H7 (cell line): ENCODE measurements around the gene ATP11A. TPM values are rescaled to one million over a fixed set of nuclear protein-coding genes. Genes with fewer than 3 reads are reported as not detected.
"Not testable (repeated sequence)": the region's sequence is repeated elsewhere in the genome, so short reads cannot be mapped to it uniquely, and the experiment has no call there.

ENCODE experiments used
- DNase-seq: peaks from one replicate; pipeline ENCODE4 v3.0.0; 2012
- H3K27me3 ChIP-seq: 2 replicates; pipeline ENCODE4 v1.6.0; 2011; ENCODE audit warnings: mild to moderate bottlenecking, low read length; ENCODE audit not compliant: control insufficient read depth, insufficient read depth
- H3K36me3 ChIP-seq: replicated peaks from 2 replicates; pipeline ENCODE4 v1.5.1; 2011; ENCODE audit warnings: low read length; ENCODE audit not compliant: control insufficient read depth, insufficient read depth
- H3K4me3 ChIP-seq: 2 replicates; pipeline ENCODE4 v1.5.1; 2011; ENCODE audit warnings: low read depth, mild to moderate bottlenecking, control low read depth, low read length, moderate library complexity; ENCODE audit not compliant: insufficient read depth
- total RNA-seq: library from RNA; depleted of rRNA; stranded (reverse); fragments of >200 nt; shearing (Covaris generic); gene quantifications from 2 replicates; pipeline ENCODE4 v1.2.3, GENCODE V29; 2014

The ATP11A gene
- total RNA-seq, 1 experiment from 2014 or later, result 9.9 TPM

- H3K4me3 ChIP-seq, result no peak overlapping the region
- peak; percentile 71 for DNase-seq
These were observed 86.0 kb downstream of the ATP11A start for GRCh38 chr13:112775791-112776279.

DNA sequence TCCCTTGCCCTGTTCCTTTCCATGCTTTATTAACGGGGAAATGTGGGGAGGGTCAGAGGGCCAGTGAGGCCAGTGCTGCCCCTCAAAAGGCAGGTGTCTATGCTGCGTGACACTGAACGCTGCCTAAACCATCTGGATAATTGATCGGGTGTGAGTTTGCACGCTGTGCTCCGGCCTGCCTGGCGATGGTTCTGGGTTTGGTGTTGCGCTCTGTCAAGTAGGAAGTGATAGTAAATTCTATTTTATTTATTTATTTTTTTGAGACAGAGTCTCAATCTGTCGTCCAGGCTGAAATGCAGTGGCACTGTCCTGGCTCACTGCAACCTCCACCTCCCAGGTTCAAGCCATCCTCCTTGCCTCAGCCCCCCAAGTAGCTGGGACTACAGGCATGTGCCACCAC is 86.5 kb downstream of the ATP11A start:
- Histone ChIP-seq H3K4me3 (no peak overlapping the region), H3K27me3 (no peaks in the 10 kb centered on the region), H3K36me3 (no peaks in the 10 kb centered on the region)
- DNase-seq, result no peak

More at GRCh38 chr13:112775791-112776279, 86.0 kb downstream of the ATP11A start:
- Histone ChIP-seq H3K27me3 (no peaks in the 10 kb centered on the region), H3K36me3 (no peaks in the 10 kb centered on the region)

GRCh38 chr13:112776971-112777370 is 87.1 kb downstream of the ATP11A start:
- peak; percentile 30 for DNase-seq
- Histone ChIP-seq H3K27me3 (no peaks in the 10 kb centered on the region), H3K4me3 (no peak overlapping the region), H3K36me3 (no peaks in the 10 kb centered on the region)

GRCh38 chr13:112777637-112778406 is 88.0 kb downstream of the ATP11A start:
- DNase-seq, result peak; percentile 65
- H3K4me3 ChIP-seq, result no peak overlapping the region

DNA sequence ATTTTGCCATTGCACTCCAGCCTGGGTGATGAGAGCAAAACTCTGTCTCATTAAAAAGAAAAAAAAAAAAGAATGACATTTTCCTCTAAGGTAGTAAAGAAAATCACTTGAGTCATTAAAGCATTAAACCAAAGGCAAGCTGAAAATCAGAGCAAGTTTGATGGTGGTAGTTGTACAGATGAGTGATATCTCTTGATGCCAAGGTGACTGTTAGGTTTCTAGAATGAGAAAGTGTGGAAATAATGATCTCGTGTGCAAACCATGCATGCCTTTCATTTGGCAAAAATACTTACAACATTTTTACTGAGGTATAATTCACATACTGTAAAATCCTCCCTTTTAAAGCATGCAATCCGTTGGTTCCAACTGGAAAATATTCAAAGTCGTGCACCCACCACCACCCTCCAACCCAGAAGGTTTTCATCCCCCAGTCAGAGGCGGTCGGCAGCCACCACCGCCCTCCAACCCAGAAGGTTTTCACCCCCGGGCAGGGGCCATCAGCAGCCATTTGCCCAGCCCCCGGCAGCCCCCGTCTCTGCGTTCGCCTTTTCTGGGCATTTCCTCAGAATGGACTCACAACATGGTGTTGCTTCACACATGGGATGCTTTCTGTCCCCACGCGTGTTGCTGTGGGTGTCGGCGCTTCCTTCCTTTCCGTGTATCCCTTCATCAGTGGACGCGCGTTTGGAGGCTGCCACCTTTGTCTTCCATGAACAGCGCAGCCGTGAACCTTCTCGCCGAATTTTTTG is 90.2 kb downstream of the ATP11A start:
- no peaks in the 10 kb centered on the region for H3K27me3 ChIP-seq
- DNase-seq, result peak; percentile 53
- no peaks in the 10 kb centered on the region for H3K36me3 ChIP-seq

More at GRCh38 chr13:112777637-112778406, 88.0 kb downstream of the ATP11A start:
- Histone ChIP-seq H3K36me3 (no peaks in the 10 kb centered on the region), H3K27me3 (no peaks in the 10 kb centered on the region)

DNA sequence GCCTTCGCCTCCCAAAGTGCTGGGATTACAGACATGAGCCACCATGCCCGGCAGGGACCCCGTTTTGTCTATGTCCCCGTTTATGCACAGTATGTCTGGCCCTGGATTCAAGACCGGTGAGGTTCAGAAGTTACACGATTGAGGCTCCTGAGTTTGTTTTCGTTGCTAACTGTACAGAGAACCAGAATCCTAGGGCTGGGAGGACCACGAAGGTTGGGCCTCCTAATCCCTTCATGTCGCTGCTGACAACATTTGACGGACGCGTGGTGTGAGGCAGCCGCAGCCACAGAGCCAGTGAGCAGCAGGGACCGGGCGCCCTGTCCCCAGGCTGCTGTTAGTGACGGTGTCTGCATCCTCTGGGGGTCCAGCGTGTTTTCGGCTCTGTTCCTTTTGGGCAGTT is 91.4 kb downstream of the ATP11A start:
- peak; percentile 57 for DNase-seq
- Histone ChIP-seq H3K36me3 (no peaks in the 10 kb centered on the region), H3K27me3 (no peaks in the 10 kb centered on the region), H3K4me3 (no peak overlapping the region)

More for the DNA sequence above, 90.2 kb downstream of the ATP11A start:
- no peak overlapping the region for H3K4me3 ChIP-seq

DNA sequence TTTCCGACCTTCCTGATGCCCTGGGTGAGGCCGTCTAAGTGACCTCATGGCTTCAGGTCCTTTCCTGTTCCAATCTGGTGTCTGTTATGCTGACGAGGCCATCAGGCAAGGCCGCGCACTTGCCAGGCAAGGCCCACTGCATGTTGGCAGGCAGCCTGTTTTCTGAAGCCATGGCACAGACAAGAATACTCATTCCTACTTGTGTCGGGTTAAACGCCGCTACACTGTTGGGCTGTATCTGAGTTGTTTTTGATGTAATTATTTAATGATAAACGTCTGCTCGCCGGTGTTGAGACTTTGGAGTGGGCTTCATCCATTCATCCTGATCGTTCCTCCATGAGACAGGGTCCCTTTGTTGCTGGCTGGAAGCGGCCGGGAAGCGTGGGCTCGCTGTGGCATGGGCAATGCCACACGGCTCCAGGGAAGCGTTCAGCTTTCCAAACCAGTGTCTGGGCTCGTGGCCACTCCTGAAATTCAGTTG is 92.1 kb downstream of the ATP11A start:
- no peak overlapping the region for H3K4me3 ChIP-seq
- peak; percentile 30 for DNase-seq
- no peaks in the 10 kb centered on the region for H3K27me3 ChIP-seq
- peaks cover 2% of the 10 kb centered on the region for H3K36me3 ChIP-seq

DNA sequence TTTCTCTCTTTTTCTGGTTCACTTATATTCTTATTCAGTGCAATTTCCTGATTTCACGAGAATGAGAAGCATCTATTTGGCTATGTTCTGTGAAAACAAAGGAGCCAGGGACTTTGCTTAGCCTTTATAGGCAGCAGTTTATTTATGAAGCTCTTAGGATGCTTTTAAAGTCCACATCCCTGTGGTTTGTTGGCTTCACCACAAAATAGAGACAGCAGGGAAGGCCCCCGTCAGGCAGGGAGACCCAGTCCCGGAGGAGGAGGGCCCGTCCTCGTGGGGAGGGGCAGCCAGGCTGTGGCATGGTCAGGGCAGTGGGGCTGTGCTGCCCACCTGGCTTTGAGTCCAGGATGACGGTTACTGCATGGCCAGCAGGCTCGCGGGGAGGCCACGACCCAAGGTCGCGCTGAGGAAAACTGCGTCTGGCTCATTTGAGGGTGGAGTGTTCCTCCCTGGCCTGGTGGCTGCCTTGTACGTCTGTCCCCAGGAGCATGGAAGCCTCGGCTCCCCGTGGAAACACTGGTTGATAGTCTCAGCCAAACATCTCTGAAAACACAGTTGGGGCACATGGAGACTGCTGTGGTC is 92.7 kb downstream of the ATP11A start:
- no peaks in the 10 kb centered on the region for H3K27me3 ChIP-seq
- no peak overlapping the region for H3K4me3 ChIP-seq
- H3K36me3 ChIP-seq, result peaks cover 2% of the 10 kb centered on the region
- peak; percentile 52 for DNase-seq

DNA sequence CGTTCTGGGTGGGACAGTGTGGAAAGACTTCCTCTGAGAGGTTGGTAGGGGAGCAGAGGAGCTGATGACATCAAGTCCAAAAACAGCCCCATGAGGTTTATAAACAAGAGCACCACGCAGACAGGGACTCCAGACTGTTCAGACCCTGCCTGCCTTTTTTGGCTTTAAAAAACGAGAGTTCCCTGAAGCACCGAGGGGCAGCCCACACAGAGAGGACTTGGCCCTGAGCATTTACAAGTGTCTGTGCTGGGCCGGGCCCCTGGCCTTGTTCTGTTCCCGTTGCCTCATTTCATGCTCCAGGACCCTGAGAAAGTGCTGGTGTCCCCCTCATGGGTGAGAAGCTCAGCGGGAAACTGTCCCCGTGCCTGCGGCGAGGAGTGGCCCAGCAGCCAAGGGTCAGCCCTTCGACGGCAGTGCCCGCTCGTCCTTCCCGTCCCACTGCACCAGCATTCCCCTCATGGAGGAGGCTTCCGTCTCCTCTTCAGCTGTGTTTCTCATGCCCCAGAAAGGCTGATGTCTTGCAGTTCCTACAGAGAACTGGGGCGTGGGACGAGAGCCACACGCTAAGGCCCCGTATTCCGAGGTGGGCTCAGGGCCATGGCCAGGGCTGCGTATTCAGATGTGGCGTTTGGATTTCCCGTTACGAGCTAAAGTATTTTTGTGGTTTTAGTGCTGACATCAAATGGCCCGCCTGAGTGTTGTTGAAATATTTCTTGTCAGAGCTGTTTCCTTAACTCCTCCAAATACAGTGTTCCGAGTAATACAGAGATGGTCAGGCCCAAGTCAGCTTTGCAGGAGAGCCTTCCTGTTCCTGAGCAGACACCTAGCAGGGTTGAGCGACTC is 93.5 kb downstream of the ATP11A start:
- Histone ChIP-seq H3K27me3 (no peaks in the 10 kb centered on the region), H3K4me3 (no peak overlapping the region), H3K36me3 (peaks cover 2% of the 10 kb centered on the region)
- DNase-seq, result peak; percentile 36

GRCh38 chr13:112783978-112784371 is 94.1 kb downstream of the ATP11A start:
- H3K36me3 ChIP-seq, result peaks cover 2% of the 10 kb centered on the region
- no peaks in the 10 kb centered on the region for H3K27me3 ChIP-seq
- peak; percentile 55 for DNase-seq
- no peak overlapping the region for H3K4me3 ChIP-seq

GRCh38 chr13:112784811-112785482 is 95.1 kb downstream of the ATP11A start:
- H3K36me3 ChIP-seq, result peaks cover 2% of the 10 kb centered on the region
- DNase-seq, result peak; percentile 26
- H3K4me3 ChIP-seq, result no peak overlapping the region
- H3K27me3 ChIP-seq, result no peaks in the 10 kb centered on the region

DNA sequence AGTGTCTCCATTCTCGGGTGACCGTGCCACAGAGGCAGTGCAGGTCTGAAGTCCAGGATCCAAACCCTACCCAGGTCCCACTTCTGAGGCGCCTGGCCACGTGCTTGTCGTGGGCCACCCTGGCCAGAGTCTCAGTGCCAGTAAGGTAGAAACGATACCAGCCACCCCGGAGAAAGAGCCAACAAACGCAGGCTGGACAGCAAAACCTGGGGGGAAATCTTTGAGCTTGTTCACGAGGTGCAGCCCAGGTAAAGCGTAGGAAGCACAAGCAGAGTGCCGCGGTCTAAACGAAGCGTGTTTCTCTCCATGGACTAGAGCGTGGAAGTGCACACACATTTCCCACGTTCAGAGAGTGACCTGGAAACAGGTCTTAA is 95.6 kb downstream of the ATP11A start:
- DNase-seq, result peak; percentile 14
- H3K4me3 ChIP-seq, result no peak overlapping the region
- no peaks in the 10 kb centered on the region for H3K27me3 ChIP-seq
- H3K36me3 ChIP-seq, result peaks cover 2% of the 10 kb centered on the region

GRCh38 chr13:112786810-112787209 is 97.0 kb downstream of the ATP11A start:
- H3K36me3 ChIP-seq, H3K4me3 ChIP-seq, DNase-seq, H3K27me3 ChIP-seq: not testable (repeated sequence)
